Ascending aorta (tissue), 2 donors: Measurements from ENCODE around the gene FRAS1. TPM values are rescaled to one million over a fixed set of nuclear protein-coding genes. Genes with fewer than 3 reads are reported as not detected.

Source experiments
- DNase-seq, 2 donors: peaks; one replicate each; pipeline ENCODE4 v3.0.0-alpha.2; 2019; ENCODE audit warnings: low spot score in 2 of 2
- H3K27ac ChIP-seq, 2 donors: fragments of 200-600 bp; sonication (generic); one replicate each; pipeline ENCODE4 v1.5.1; 2016 to 2017; ENCODE audit warnings: mild to moderate bottlenecking in 1 of 2
- H3K27me3 ChIP-seq: fragments of 200-600 bp; sonication (generic); one replicate; pipeline ENCODE4 v1.5.1; 2017
- H3K36me3 ChIP-seq, 2 donors: fragments of 200-600 bp; sonication (generic); one replicate each; pipeline ENCODE4 v1.5.1; 2016
- H3K4me1 ChIP-seq, 2 donors: fragments of 200-600 bp; sonication (generic); one replicate each; pipeline ENCODE4 v1.5.1; 2016 to 2017; ENCODE audit warnings: mild to moderate bottlenecking in 1 of 2
- H3K4me3 ChIP-seq, 2 donors: fragments of 200-600 bp; sonication (generic); one replicate each; pipeline ENCODE4 v1.5.1; 2016 to 2017; ENCODE audit warnings: mild to moderate bottlenecking in 1 of 2
- H3K9me3 ChIP-seq, 2 donors: fragments of 200-600 bp; sonication (generic); one replicate each; pipeline ENCODE4 v1.5.1; 2016
- CTCF ChIP-seq, 3 experiments: fragments of 200-600 bp in 2 of 3; fragments of 450-650 bp in 1 of 3; sonication (generic) in 2 of 3; IDR thresholded peaks; one replicate each; pipeline ENCODE4 v1.5.1; 2016 to 2019; ENCODE audit warnings: antibody characterized with exemption in 3 of 3, mild to moderate bottlenecking in 1 of 3, moderate library complexity in 1 of 3
- intact Hi-C: fragments of 100-400 bp; cut with DNase I; formaldehyde crosslinking; loops from one replicate; pipeline ENCODE4 v1.15.1; 2023
- total RNA-seq: library from RNA; depleted of rRNA; stranded (reverse); fragments of >200 nt; gene quantifications from one replicate; pipeline ENCODE4 v1.1.0, GENCODE V29; 2016

The FRAS1 gene
- total RNA-seq, 1 donor from 2014 or later, result 0.75 TPM

DNA sequence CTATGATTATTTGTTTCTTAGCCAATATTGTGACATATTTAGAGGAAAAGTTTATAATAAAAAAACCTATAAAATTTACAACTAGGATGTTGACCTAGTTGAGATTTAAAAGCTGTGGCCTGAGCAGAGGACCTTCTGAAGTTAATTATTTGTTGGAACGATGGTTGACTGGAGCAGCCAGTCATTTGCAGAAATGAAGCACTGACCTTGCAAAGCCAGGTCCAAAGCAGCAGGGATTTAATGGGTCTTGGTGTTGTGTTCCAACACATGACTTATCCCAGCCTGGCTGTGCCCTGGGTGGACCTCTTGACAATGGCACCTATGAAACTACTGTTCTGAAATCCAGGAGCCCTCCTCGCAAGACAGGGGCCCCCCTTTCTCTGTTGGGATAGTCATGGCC, 235.2 kb downstream of the FRAS1 start:
- Histone ChIP-seq H3K9me3 (no peaks in the 10 kb centered on the region), H3K4me1 (no peaks in the 10 kb centered on the region), H3K4me3 (no peak overlapping the region), H3K27ac (no peak overlapping the region), H3K36me3 (no peaks in the 10 kb centered on the region), H3K27me3 (no peaks in the 10 kb centered on the region)
- no peak for TF ChIP-seq CTCF (IDR thresholded peaks at IDR 0.05)
- no peak for DNase-seq
- intact Hi-C loops, result no loop called here

- H3K9me3 ChIP-seq, result no peaks in the 10 kb centered on the region
- no peak overlapping the region for H3K4me3 ChIP-seq
- intact Hi-C loops, result no loop called here
- TF ChIP-seq CTCF (IDR thresholded peaks at IDR 0.05), result no peak
- H3K27ac ChIP-seq, result no peak overlapping the region
- no peaks in the 10 kb centered on the region for H3K27me3 ChIP-seq
- H3K4me1 ChIP-seq, result no peaks in the 10 kb centered on the region
- no peak for DNase-seq
- no peaks in the 10 kb centered on the region for H3K36me3 ChIP-seq
Observed at GRCh38 chr4:78292856-78293255, 235.7 kb downstream of the FRAS1 start.

DNA sequence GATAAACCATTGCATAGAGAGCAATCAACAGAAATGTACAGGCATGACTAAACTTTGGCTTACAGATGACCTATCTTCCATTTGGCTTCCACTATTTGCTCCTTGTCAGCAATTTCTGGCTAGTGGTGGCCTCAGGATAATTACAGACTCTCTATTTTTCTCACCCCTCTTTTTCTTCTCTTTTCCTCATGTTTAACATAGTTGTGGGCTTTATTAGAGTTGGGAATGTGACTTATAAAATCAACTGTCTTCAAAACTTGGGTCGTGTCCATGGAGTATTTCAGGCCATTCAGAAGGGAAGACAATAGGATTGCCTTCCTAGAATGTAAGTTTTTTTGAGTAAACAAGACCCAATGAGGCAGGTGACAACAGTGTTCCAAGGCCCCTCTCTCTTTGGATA, 236.2 kb downstream of the FRAS1 start:
- H3K4me1 ChIP-seq, result no peaks in the 10 kb centered on the region
- no peaks in the 10 kb centered on the region for H3K9me3 ChIP-seq
- intact Hi-C loops, result no loop called here
- H3K27ac ChIP-seq, result no peak overlapping the region
- H3K27me3 ChIP-seq, result no peaks in the 10 kb centered on the region
- TF ChIP-seq CTCF (IDR thresholded peaks at IDR 0.05), result no peak
- H3K36me3 ChIP-seq, result no peaks in the 10 kb centered on the region
- no peak overlapping the region for H3K4me3 ChIP-seq
- DNase-seq, result no peak

DNA sequence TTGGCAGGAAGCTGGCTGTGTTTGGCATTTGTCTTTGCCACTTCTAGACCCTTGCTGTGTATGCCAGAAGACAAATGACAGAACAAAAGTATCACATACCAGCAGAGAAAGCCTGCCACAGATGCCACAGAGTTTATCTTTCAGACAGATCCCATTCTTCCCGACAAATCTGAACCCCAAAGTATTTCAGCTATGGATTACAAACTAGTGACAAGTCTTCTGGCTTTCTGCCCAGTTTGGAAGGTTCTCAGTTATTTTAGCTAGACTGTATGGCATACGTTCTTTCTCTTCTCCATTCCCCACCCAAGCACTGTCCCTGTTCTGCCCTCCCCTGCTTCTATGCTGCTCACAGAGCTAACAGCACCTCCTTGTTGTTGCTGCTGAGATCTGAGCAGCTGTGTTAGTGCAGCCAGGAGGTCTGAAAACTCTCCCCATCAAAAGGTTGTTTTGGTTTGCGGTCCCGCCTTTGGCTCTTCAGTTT, 236.7 kb downstream of the FRAS1 start:
- intact Hi-C loops, result no loop called here
- no peaks in the 10 kb centered on the region for H3K36me3 ChIP-seq
- H3K4me3 ChIP-seq, result no peak overlapping the region
- TF ChIP-seq CTCF (IDR thresholded peaks at IDR 0.05), result no peak
- no peaks in the 10 kb centered on the region for H3K27me3 ChIP-seq
- no peaks in the 10 kb centered on the region for H3K4me1 ChIP-seq
- DNase-seq, result no peak
- no peaks in the 10 kb centered on the region for H3K9me3 ChIP-seq
- no peak overlapping the region for H3K27ac ChIP-seq

DNA sequence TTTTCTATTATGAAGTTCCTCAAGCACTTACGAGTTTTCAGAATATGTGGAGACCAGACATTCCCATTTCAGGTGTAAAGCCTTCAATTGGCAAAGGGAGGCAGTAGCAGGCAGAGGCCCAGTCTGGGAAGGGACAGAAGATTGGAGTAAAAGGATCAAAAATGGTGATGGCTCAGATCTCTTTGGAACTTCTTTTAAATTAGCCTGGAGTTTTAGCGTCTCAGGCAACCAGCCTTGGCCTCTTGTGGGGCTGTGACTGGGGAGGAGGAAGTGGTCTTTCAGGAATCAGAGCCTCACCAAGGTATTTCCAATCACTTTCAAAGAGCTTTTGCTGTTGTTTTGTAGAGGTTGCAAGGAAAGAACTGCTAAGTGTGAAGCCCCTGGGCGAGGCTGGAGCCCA, 239.1 kb downstream of the FRAS1 start:
- intact Hi-C loops, result no loop called here
- DNase-seq, result no peak
- H3K36me3 ChIP-seq, result no peaks in the 10 kb centered on the region
- no peaks in the 10 kb centered on the region for H3K9me3 ChIP-seq
- no peaks in the 10 kb centered on the region for H3K4me1 ChIP-seq
- no peak for TF ChIP-seq CTCF (IDR thresholded peaks at IDR 0.05)
- H3K27ac ChIP-seq, result no peak overlapping the region
- H3K27me3 ChIP-seq, result no peaks in the 10 kb centered on the region
- H3K4me3 ChIP-seq, result no peak overlapping the region

- Histone ChIP-seq H3K4me1 (no peaks in the 10 kb centered on the region), H3K27me3 (no peaks in the 10 kb centered on the region), H3K36me3 (no peaks in the 10 kb centered on the region), H3K4me3 (no peak overlapping the region), H3K9me3 (no peaks in the 10 kb centered on the region), H3K27ac (no peak overlapping the region)
- no peak for DNase-seq
- TF ChIP-seq CTCF (IDR thresholded peaks at IDR 0.05), result no peak
- intact Hi-C loops, result no loop called here
Observed at GRCh38 chr4:78297116-78297800, 240.1 kb downstream of the FRAS1 start.
